VCaP (cell line): ENCODE data around the gene SBK1.

Experiments used
- H3K27ac ChIP-seq: fragments of 450-650 bp; 2 replicates; pipeline ENCODE4 v1.5.1; 2017
- CTCF ChIP-seq: fragments of 450-650 bp; conservative IDR thresholded peaks from 2 replicates; pipeline ENCODE4 v1.5.1; 2017; ENCODE audit warnings: mild to moderate bottlenecking, moderate library complexity

The SBK1 gene

GRCh38 chr16:28267356-28267755, 25.0 kb upstream of the SBK1 start:
- H3K27ac ChIP-seq, result no peak overlapping the region
- no peak for TF ChIP-seq CTCF

DNA sequence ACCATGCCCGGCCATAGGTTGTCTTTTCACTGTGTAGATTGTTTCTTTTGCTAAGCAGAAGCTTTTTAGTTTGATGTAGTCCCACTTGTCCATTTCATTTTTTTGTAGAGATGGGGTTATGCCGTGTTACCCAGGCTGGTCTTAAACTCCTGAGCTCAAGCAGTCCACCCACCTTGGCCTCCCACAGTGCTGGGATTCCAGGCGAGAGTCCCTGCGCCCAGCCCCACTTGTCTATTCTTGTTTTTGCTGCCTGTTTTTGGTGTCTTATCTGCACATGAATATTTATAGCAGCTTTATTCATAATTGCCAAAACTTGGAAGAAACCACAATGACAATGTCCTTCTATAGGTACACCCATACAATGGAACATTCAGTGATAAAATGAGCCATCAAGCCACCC, 18.8 kb upstream of the SBK1 start:
- no peak overlapping the region for H3K27ac ChIP-seq
- TF ChIP-seq CTCF, result no peak

DNA sequence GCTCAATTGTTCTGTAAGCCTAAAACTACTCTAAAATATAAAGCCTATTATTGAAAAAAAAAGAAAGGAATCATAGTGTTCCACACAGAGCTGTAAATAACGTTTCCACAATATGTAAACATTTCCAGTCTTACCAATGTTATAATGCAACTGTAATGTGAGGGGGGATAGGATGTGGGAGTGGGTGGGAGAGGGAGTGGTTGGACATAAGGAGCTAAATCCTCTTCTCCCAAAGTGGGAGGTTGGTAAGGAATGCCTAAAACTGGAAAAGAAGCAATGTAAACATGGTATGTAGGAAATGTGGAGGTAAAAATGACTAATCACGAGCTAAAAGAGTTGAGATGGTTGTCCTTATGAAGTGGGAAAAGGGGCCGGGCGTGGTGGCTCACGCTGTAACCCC, 17.6 kb upstream of the SBK1 start:
- TF ChIP-seq CTCF, result no peak
- no peak overlapping the region for H3K27ac ChIP-seq

DNA sequence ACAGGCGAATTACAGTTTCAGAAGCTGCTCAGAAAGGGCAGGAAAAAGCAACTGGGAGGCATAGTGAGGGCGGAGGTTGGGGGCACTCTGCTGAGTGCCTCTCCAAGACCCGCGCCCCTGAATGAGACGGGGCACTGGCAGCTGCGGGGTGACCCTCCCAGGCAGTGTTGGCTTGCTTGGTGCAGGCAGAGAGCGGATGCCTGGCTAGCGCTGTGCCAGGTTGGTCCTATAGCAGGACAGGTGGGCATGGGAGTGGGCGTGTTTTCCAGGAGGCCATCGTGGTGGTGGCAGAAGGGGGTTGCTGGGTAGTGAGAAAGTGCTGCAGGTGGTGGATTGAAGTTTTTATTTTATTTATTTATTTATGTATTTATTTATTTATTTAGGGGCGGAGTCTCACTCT, 16.0 kb upstream of the SBK1 start:
- H3K27ac ChIP-seq, result no peak overlapping the region
- no peak for TF ChIP-seq CTCF

DNA sequence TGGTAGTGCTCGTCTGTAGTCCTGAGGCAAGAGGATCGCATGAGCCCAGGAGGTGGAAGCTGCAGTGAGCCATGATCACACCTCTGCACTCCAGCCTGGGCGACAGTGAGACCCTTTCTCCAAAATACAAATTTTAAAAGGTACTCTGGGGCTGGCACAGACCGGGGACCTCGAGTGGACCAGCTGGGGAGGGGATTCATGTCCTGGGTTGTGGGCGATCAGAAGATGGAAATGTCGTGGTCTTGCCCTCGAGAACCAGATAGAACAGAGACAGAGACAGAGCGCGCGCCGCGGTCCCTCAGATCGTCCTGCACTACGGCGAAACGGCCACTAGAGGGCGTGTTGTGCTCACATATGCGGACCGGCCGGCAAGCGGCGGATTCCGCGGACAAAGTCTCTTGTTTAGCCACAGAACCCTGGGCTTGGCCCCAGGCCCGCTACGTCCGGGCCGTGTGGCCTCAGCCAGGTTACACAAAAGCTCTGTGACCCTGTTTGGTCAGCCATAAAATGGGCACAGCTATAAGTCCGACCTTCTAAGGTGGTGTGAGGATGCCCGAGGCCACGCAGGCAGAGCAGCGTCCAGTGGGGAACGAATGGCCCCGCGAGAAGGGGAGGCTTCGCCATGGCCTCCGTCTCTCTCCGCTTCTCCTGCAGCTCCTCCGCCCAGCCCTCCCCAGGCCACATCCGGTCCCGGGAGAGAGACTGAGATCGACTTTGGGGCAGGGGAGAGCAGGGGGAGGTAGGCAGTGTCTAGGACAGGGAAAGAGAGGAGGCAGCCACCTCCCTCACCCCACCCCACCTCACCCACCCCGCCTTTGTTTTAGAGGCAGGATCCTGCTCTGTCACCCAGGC, 14.6 kb upstream of the SBK1 start:
- TF ChIP-seq CTCF, result peak; percentile 81
- peak overlapping the region; percentile 62 for H3K27ac ChIP-seq

DNA sequence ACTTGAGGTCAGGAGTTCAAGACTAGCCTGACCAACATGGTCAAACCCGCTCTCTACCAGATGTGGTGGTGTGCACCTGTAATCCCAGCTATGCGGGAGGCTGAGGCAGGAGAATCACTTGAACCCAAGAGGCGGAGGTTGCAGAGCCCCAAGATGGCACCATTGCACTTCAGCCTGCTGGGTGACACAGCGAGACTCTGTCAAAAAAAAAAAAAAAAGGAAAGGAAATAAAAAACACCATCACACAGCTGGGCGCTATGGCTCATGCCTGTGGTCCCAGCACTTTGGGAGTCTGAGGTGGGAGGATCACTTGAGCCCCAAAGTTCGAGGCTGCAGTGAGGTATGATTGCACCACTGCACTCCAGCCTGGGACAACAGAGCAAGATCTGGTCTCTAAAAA, 13.3 kb upstream of the SBK1 start:
- H3K27ac ChIP-seq, result no peak overlapping the region
- no peak for TF ChIP-seq CTCF

- no peak for TF ChIP-seq CTCF
- no peak overlapping the region for H3K27ac ChIP-seq
Measured at GRCh38 chr16:28280881-28281836, 11.2 kb upstream of the SBK1 start.
